ENCODE measurements around the gene INSIG2. TPM values are rescaled to one million over a fixed set of nuclear protein-coding genes. Genes with fewer than 3 reads are reported as not detected.

The INSIG2 gene
- total and polyA plus RNA-seq, 9 of the 15 experiments (the other 6 are each of a cell fraction or from before 2014, with no cell fraction given), result 1.5 to 34.2 (median 6.4) TPM

GRCh38 chr2:118088051-118089024 is at the start of gene INSIG2 (continued):
- TF ChIP-seq ESRRA (IDR thresholded peaks at IDR 0.05; ENCODE audit: borderline replicate concordance, low read depth), result peak; percentile 22; the same call in 1 of the 2 replicates
- no peak for TF ChIP-seq ZNF699 (CRISPR knock-in tag; IDR thresholded peaks at IDR 0.05; ENCODE audit: insufficient replicate concordance)
- TF ChIP-seq, protein P1, sequence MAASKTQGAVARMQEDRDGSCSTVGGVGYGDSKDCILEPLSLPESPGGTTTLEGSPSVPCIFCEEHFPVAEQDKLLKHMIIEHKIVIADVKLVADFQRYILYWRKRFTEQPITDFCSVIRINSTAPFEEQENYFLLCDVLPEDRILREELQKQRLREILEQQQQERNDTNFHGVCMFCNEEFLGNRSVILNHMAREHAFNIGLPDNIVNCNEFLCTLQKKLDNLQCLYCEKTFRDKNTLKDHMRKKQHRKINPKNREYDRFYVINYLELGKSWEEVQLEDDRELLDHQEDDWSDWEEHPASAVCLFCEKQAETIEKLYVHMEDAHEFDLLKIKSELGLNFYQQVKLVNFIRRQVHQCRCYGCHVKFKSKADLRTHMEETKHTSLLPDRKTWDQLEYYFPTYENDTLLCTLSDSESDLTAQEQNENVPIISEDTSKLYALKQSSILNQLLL (CRISPR knock-in tag; IDR thresholded peaks at IDR 0.05; ENCODE audit: borderline replicate concordance), result no peak
- no peak for TF ChIP-seq GATAD2B (IDR thresholded peaks at IDR 0.05; ENCODE audit: borderline replicate concordance)
- TF ChIP-seq, protein P2, sequence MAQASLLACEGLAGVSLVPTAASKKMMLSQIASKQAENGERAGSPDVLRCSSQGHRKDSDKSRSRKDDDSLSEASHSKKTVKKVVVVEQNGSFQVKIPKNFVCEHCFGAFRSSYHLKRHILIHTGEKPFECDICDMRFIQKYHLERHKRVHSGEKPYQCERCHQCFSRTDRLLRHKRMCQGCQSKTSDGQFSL (CRISPR knock-in tag; IDR thresholded peaks at IDR 0.05), result no peak
- TF ChIP-seq, protein P2 (tag; IDR thresholded peaks at IDR 0.05), result no peak
- no peak for TF ChIP-seq KLF10 (CRISPR knock-in tag; IDR thresholded peaks at IDR 0.05)
- peak; percentile 98 for TF ChIP-seq GABPA (tag; conservative IDR thresholded peaks at IDR 0.05; ENCODE audit: low read depth)
- no peak for TF ChIP-seq ZFP91 (CRISPR knock-in tag; IDR thresholded peaks at IDR 0.05)
- peak; percentile 73 for TF ChIP-seq ZBTB7A (IDR thresholded peaks at IDR 0.05; ENCODE audit: borderline replicate concordance, control insufficient read depth, low read depth, low read length)
- TF ChIP-seq ZBTB40 (IDR thresholded peaks at IDR 0.05), result peak; percentile 99
- TF ChIP-seq ZBTB40 (CRISPR knock-in tag; IDR thresholded peaks at IDR 0.05), result no peak
- peak; percentile 25; the same call in 1 of the 2 replicates for TF ChIP-seq EP300 (IDR thresholded peaks at IDR 0.05; ENCODE audit: low read length)
